HG03342 (cell line): Measurements from ENCODE around the gene PSD4.

ENCODE experiments used
- ATAC-seq: cut with Tn5 transposase; IDR thresholded peaks from one replicate; pipeline ENCODE4 v1.9.1; 2021; ENCODE audit warnings: mild to moderate bottlenecking, moderate library complexity; ENCODE audit not compliant: unreplicated experiment

Gene PSD4

GRCh38 chr2:113183264-113183663, 9.5 kb downstream of the PSD4 start:
- ATAC-seq = no peak

- no peak for ATAC-seq
These were observed 9.9 kb downstream of the PSD4 start for GRCh38 chr2:113183703-113184102.

- no peak for ATAC-seq
These were observed 10.9 kb downstream of the PSD4 start for GRCh38 chr2:113184531-113185230.

- no peak for ATAC-seq
These were observed 12.1 kb downstream of the PSD4 start for GRCh38 chr2:113185664-113186432.

GRCh38 chr2:113186433-113186796, 12.6 kb downstream of the PSD4 start:
- no peak for ATAC-seq

- no peak for ATAC-seq
These were observed 14.0 kb downstream of the PSD4 start for GRCh38 chr2:113187771-113188170.

- no peak for ATAC-seq
These were observed 17.1 kb downstream of the PSD4 start for GRCh38 chr2:113190871-113191270.

- no peak for ATAC-seq
These were observed 18.8 kb downstream of the PSD4 start for GRCh38 chr2:113192459-113193100.

- no peak for ATAC-seq
These were observed 22.2 kb downstream of the PSD4 start for GRCh38 chr2:113195923-113196501.

- ATAC-seq = no peak
These were observed 23.1 kb downstream of the PSD4 start for GRCh38 chr2:113196839-113197238.

GRCh38 chr2:113197347-113198047, 23.7 kb downstream of the PSD4 start:
- ATAC-seq = no peak

- ATAC-seq = no peak
These were observed 24.4 kb downstream of the PSD4 start for GRCh38 chr2:113198048-113198789.

- ATAC-seq = no peak
These were observed 25.2 kb downstream of the PSD4 start for GRCh38 chr2:113198790-113199612.

- ATAC-seq = no peak
These were observed 26.5 kb downstream of the PSD4 start for GRCh38 chr2:113200236-113200635.

- no peak for ATAC-seq
These were observed 27.1 kb downstream of the PSD4 start for GRCh38 chr2:113200736-113201490.

- no peak for ATAC-seq
These were observed 27.9 kb downstream of the PSD4 start for GRCh38 chr2:113201496-113202304.

GRCh38 chr2:113202305-113203216, 28.8 kb downstream of the PSD4 start:
- no peak for ATAC-seq
